ENCODE measurements around the gene CHD9.

The CHD9 gene

GRCh38 chr16:53281859-53282258, 227.1 kb downstream of the CHD9 start:
- no peak overlapping the region for H3K4me3 ChIP-seq (ENCODE audit: insufficient read length, low read depth)
- H3K9ac ChIP-seq (ENCODE audit: insufficient read length, low read depth) = no peak overlapping the region
- H3K27me3 ChIP-seq (ENCODE audit: insufficient read depth, insufficient read length) = no peaks in the 10 kb centered on the region
- no peaks in the 10 kb centered on the region for H3K4me1 ChIP-seq (ENCODE audit: insufficient read depth, insufficient read length)
- TF ChIP-seq SUZ12 (IDR thresholded peaks at IDR 0.05; ENCODE audit: extremely low read depth, insufficient read depth, insufficient read length) (no peak), ZNF274 (IDR thresholded peaks at IDR 0.05; ENCODE audit: low read depth, low read length) (no peak), YY1 (IDR thresholded peaks at IDR 0.05; ENCODE audit: insufficient read depth, insufficient read length) (no peak)
- no peaks in the 10 kb centered on the region; the same call in 1 of the 2 replicates for H3K9me3 ChIP-seq (ENCODE audit: insufficient read depth, low read length)
- no peak for DNase-seq (ENCODE audit: low read depth, low spot score)
- peaks cover 53% of the 10 kb centered on the region for H3K36me3 ChIP-seq (ENCODE audit: insufficient read depth, insufficient read length, low read length)

- Histone ChIP-seq H3K4me1 (ENCODE audit: insufficient read depth, insufficient read length) (no peaks in the 10 kb centered on the region), H3K36me3 (ENCODE audit: insufficient read depth, insufficient read length, low read length) (peaks cover 55% of the 10 kb centered on the region), H3K27me3 (ENCODE audit: insufficient read depth, insufficient read length) (no peaks in the 10 kb centered on the region), H3K9ac (ENCODE audit: insufficient read length, low read depth) (no peak overlapping the region), H3K9me3 (ENCODE audit: insufficient read depth, low read length) (no peaks in the 10 kb centered on the region; the same call in 1 of the 2 replicates), H3K4me3 (ENCODE audit: insufficient read length, low read depth) (no peak overlapping the region)
- no peak for DNase-seq (ENCODE audit: low read depth, low spot score)
- TF ChIP-seq YY1 (IDR thresholded peaks at IDR 0.05; ENCODE audit: insufficient read depth, insufficient read length) (no peak), SUZ12 (IDR thresholded peaks at IDR 0.05; ENCODE audit: extremely low read depth, insufficient read depth, insufficient read length) (no peak), ZNF274 (IDR thresholded peaks at IDR 0.05; ENCODE audit: low read depth, low read length) (no peak)
These were observed 227.5 kb downstream of the CHD9 start for GRCh38 chr16:53282328-53282727.

- no peaks in the 10 kb centered on the region for H3K4me1 ChIP-seq (ENCODE audit: insufficient read depth, insufficient read length)
- H3K4me3 ChIP-seq (ENCODE audit: insufficient read length, low read depth) = no peak overlapping the region
- H3K27me3 ChIP-seq (ENCODE audit: insufficient read depth, insufficient read length) = no peaks in the 10 kb centered on the region
- no peak overlapping the region for H3K9ac ChIP-seq (ENCODE audit: insufficient read length, low read depth)
- H3K36me3 ChIP-seq (ENCODE audit: insufficient read depth, insufficient read length, low read length) = peaks cover 53% of the 10 kb centered on the region
- no peak for TF ChIP-seq YY1 (IDR thresholded peaks at IDR 0.05; ENCODE audit: insufficient read depth, insufficient read length)
- TF ChIP-seq ZNF274 (IDR thresholded peaks at IDR 0.05; ENCODE audit: low read depth, low read length) = no peak
- TF ChIP-seq SUZ12 (IDR thresholded peaks at IDR 0.05; ENCODE audit: extremely low read depth, insufficient read depth, insufficient read length) = no peak
- no peaks in the 10 kb centered on the region for H3K9me3 ChIP-seq (ENCODE audit: insufficient read depth, low read length)
- peak; percentile 28 for DNase-seq (ENCODE audit: low read depth, low spot score)
These were observed 228.5 kb downstream of the CHD9 start for GRCh38 chr16:53282975-53283946.

GRCh38 chr16:53285236-53285635, 230.4 kb downstream of the CHD9 start:
- no peaks in the 10 kb centered on the region for H3K9me3 ChIP-seq (ENCODE audit: insufficient read depth, low read length)
- DNase-seq (ENCODE audit: low read depth, low spot score) = no peak
- H3K4me1 ChIP-seq (ENCODE audit: insufficient read depth, insufficient read length) = no peaks in the 10 kb centered on the region
- no peak overlapping the region for H3K9ac ChIP-seq (ENCODE audit: insufficient read length, low read depth)
- TF ChIP-seq ZNF274 (IDR thresholded peaks at IDR 0.05; ENCODE audit: low read depth, low read length) (no peak), YY1 (IDR thresholded peaks at IDR 0.05; ENCODE audit: insufficient read depth, insufficient read length) (no peak), SUZ12 (IDR thresholded peaks at IDR 0.05; ENCODE audit: extremely low read depth, insufficient read depth, insufficient read length) (no peak)
- peaks cover 65% of the 10 kb centered on the region for H3K36me3 ChIP-seq (ENCODE audit: insufficient read depth, insufficient read length, low read length)
- no peak overlapping the region for H3K4me3 ChIP-seq (ENCODE audit: insufficient read length, low read depth)
- H3K27me3 ChIP-seq (ENCODE audit: insufficient read depth, insufficient read length) = no peaks in the 10 kb centered on the region

- H3K36me3 ChIP-seq (ENCODE audit: insufficient read depth, insufficient read length, low read length) = peaks cover 78% of the 10 kb centered on the region
- TF ChIP-seq ZNF274 (IDR thresholded peaks at IDR 0.05; ENCODE audit: low read depth, low read length) = no peak
- no peak for TF ChIP-seq YY1 (IDR thresholded peaks at IDR 0.05; ENCODE audit: insufficient read depth, insufficient read length)
- TF ChIP-seq SUZ12 (IDR thresholded peaks at IDR 0.05; ENCODE audit: extremely low read depth, insufficient read depth, insufficient read length) = no peak
These were observed 235.7 kb downstream of the CHD9 start for GRCh38 chr16:53290520-53290919.

GRCh38 chr16:53291757-53292392, 237.1 kb downstream of the CHD9 start:
- no peak overlapping the region for H3K4me3 ChIP-seq (ENCODE audit: insufficient read length, low read depth)
- no peak for DNase-seq (ENCODE audit: low read depth, low spot score)
- peaks cover 73% of the 10 kb centered on the region for H3K36me3 ChIP-seq (ENCODE audit: insufficient read depth, insufficient read length, low read length)
- no peaks in the 10 kb centered on the region for H3K9me3 ChIP-seq (ENCODE audit: insufficient read depth, low read length)
- H3K27me3 ChIP-seq (ENCODE audit: insufficient read depth, insufficient read length) = no peaks in the 10 kb centered on the region
- TF ChIP-seq ZNF274 (IDR thresholded peaks at IDR 0.05; ENCODE audit: low read depth, low read length) (no peak), SUZ12 (IDR thresholded peaks at IDR 0.05; ENCODE audit: extremely low read depth, insufficient read depth, insufficient read length) (no peak), YY1 (IDR thresholded peaks at IDR 0.05; ENCODE audit: insufficient read depth, insufficient read length) (no peak)
- H3K4me1 ChIP-seq (ENCODE audit: insufficient read depth, insufficient read length) = no peaks in the 10 kb centered on the region
- no peak overlapping the region for H3K9ac ChIP-seq (ENCODE audit: insufficient read length, low read depth)

More at GRCh38 chr16:53290520-53290919, 235.7 kb downstream of the CHD9 start:
- H3K9ac ChIP-seq (ENCODE audit: insufficient read length, low read depth) = no peak overlapping the region
- no peaks in the 10 kb centered on the region for H3K4me1 ChIP-seq (ENCODE audit: insufficient read depth, insufficient read length)
- H3K4me3 ChIP-seq (ENCODE audit: insufficient read length, low read depth) = no peak overlapping the region
- DNase-seq (ENCODE audit: low read depth, low spot score) = no peak
- H3K9me3 ChIP-seq (ENCODE audit: insufficient read depth, low read length) = no peaks in the 10 kb centered on the region
- H3K27me3 ChIP-seq (ENCODE audit: insufficient read depth, insufficient read length) = no peaks in the 10 kb centered on the region

- H3K9ac ChIP-seq (ENCODE audit: insufficient read length, low read depth) = no peak overlapping the region
- H3K36me3 ChIP-seq (ENCODE audit: insufficient read depth, insufficient read length, low read length) = peaks cover 71% of the 10 kb centered on the region
- H3K9me3 ChIP-seq (ENCODE audit: insufficient read depth, low read length) = no peaks in the 10 kb centered on the region
- TF ChIP-seq SUZ12 (IDR thresholded peaks at IDR 0.05; ENCODE audit: extremely low read depth, insufficient read depth, insufficient read length) (no peak), YY1 (IDR thresholded peaks at IDR 0.05; ENCODE audit: insufficient read depth, insufficient read length) (no peak), ZNF274 (IDR thresholded peaks at IDR 0.05; ENCODE audit: low read depth, low read length) (no peak)
- no peaks in the 10 kb centered on the region for H3K27me3 ChIP-seq (ENCODE audit: insufficient read depth, insufficient read length)
- no peak overlapping the region for H3K4me3 ChIP-seq (ENCODE audit: insufficient read length, low read depth)
- DNase-seq (ENCODE audit: low read depth, low spot score) = no peak
- no peaks in the 10 kb centered on the region for H3K4me1 ChIP-seq (ENCODE audit: insufficient read depth, insufficient read length)
These were observed 242.7 kb downstream of the CHD9 start for GRCh38 chr16:53297477-53297876.

All from NT2/D1 (cell line).